NOMO-1 treated with dmso at 0.1 percent for 144 hours (cell line): ENCODE data around the gene THOC1.
A peak's percentile ranks its signal among the peaks of the same experiment; 100 is the strongest.

Source experiments
- DNase-seq: peaks from one replicate; lab custom pipeline; 2025; ENCODE audit not compliant: unreplicated experiment; lab: John Stamatoyannopoulos, UW

THOC1 gene

GRCh38 chr18:275486-275885, 7.6 kb upstream of the THOC1 start:
- DNase-seq, result no peak

GRCh38 chr18:274313-274712, 6.5 kb upstream of the THOC1 start:
- DNase-seq, result no peak

GRCh38 chr18:273525-273924, 5.7 kb upstream of the THOC1 start:
- DNase-seq, result no peak

- DNase-seq, result no peak
Observed at GRCh38 chr18:272650-273049, 4.8 kb upstream of the THOC1 start.

GRCh38 chr18:269480-270095, 1.7 kb upstream of the THOC1 start:
- DNase-seq, result no peak

GRCh38 chr18:267380-267687, 513 bp downstream of the THOC1 start:
- peak; percentile 25 for DNase-seq

GRCh38 chr18:261398-262073, 6.3 kb downstream of the THOC1 start:
- no peak for DNase-seq

GRCh38 chr18:260547-260946, 7.3 kb downstream of the THOC1 start:
- no peak for DNase-seq

- DNase-seq, result no peak
Observed at GRCh38 chr18:255171-255570, 12.7 kb downstream of the THOC1 start.

GRCh38 chr18:253121-253520, 14.7 kb downstream of the THOC1 start:
- no peak for DNase-seq

- no peak for DNase-seq
Observed at GRCh38 chr18:251572-251971, 16.3 kb downstream of the THOC1 start.

- DNase-seq, result no peak
Observed at GRCh38 chr18:250685-251084, 17.2 kb downstream of the THOC1 start.

- no peak for DNase-seq
Observed at GRCh38 chr18:248053-248452, 19.8 kb downstream of the THOC1 start.

- no peak for DNase-seq
Observed at GRCh38 chr18:245282-245847, 22.5 kb downstream of the THOC1 start.

GRCh38 chr18:240175-240574, 27.7 kb downstream of the THOC1 start:
- no peak for DNase-seq

- DNase-seq, result no peak
Observed at GRCh38 chr18:231563-231962, 36.3 kb downstream of the THOC1 start.

- DNase-seq, result no peak
Observed at GRCh38 chr18:228586-228985, 39.3 kb downstream of the THOC1 start.

GRCh38 chr18:227902-228301, 39.9 kb downstream of the THOC1 start:
- DNase-seq, result no peak

- DNase-seq, result no peak
Observed at GRCh38 chr18:227374-227773, 40.5 kb downstream of the THOC1 start.

GRCh38 chr18:225745-226144, 42.1 kb downstream of the THOC1 start:
- no peak for DNase-seq

- no peak for DNase-seq
Observed at GRCh38 chr18:220708-221107, 47.1 kb downstream of the THOC1 start.

- DNase-seq, result no peak
Observed at GRCh38 chr18:217532-218336, 50.1 kb downstream of the THOC1 start.
